MM.1S (cell line): Measurements from ENCODE around the gene WDR91.

ENCODE experiments used
- EZH2 ChIP-seq: fragments of 300-600 bp; sonication (generic); optimal IDR thresholded peaks from 2 replicates; pipeline ENCODE3; 2017; ENCODE audit warnings: low read depth, mild to moderate bottlenecking, antibody characterized with exemption, low read length, mixed read lengths
- EZH2phosphoT487 ChIP-seq: fragments of 300-600 bp; sonication (generic); IDR thresholded peaks from 2 replicates; pipeline ENCODE4 v1.6.1; 2018; ENCODE audit warnings: antibody characterized with exemption, low read length
- TF ChIP-seq, protein P1 (sequence below): fragments of 300-600 bp; sonication (generic); IDR thresholded peaks from 2 replicates; pipeline ENCODE4 v1.5.1; 2016; ENCODE audit warnings: antibody characterized with exemption, low read length, mixed read lengths

- no peak for TF ChIP-seq EZH2
- TF ChIP-seq EZH2phosphoT487 = no peak
- TF ChIP-seq, protein P1, sequence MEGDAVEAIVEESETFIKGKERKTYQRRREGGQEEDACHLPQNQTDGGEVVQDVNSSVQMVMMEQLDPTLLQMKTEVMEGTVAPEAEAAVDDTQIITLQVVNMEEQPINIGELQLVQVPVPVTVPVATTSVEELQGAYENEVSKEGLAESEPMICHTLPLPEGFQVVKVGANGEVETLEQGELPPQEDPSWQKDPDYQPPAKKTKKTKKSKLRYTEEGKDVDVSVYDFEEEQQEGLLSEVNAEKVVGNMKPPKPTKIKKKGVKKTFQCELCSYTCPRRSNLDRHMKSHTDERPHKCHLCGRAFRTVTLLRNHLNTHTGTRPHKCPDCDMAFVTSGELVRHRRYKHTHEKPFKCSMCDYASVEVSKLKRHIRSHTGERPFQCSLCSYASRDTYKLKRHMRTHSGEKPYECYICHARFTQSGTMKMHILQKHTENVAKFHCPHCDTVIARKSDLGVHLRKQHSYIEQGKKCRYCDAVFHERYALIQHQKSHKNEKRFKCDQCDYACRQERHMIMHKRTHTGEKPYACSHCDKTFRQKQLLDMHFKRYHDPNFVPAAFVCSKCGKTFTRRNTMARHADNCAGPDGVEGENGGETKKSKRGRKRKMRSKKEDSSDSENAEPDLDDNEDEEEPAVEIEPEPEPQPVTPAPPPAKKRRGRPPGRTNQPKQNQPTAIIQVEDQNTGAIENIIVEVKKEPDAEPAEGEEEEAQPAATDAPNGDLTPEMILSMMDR = no peak
Observed at GRCh38 chr7:135217645-135218509, 6.6 kb upstream of the WDR91 start.
